PC-3 (cell line): ENCODE measurements around the gene SCIMP. TPM values are rescaled to one million over a fixed set of nuclear protein-coding genes. Genes with fewer than 3 reads are reported as not detected.

Experiments used
- ATAC-seq: fragments of 200-7000 bp; cut with Tn5 transposase; 2 replicates; pipeline ENCODE4 v1.9.1; 2020; ENCODE audit warnings: mild to moderate bottlenecking, moderate library complexity
- BruUV-seq: library from RNA; stranded (reverse); fragments of 400-500 nt; replicated peaks from 2 replicates; lab custom pipeline; 2021; lab: Mats Ljungman, UMichigan
- CTCF ChIA-PET: fragments of 300-600 bp; sonication (Branson Sonifier 250); formaldehyde crosslinking; loops from one replicate; lab custom pipeline; 2022; ENCODE audit warnings: antibody characterized with exemption; lab: Charles Lee
- POLR2A ChIA-PET: fragments of 300-600 bp; sonication (Branson Sonifier 250); formaldehyde crosslinking; loops from one replicate; lab custom pipeline; 2022; ENCODE audit warnings: antibody characterized with exemption; ENCODE audit not compliant: unreplicated experiment; lab: Charles Lee
- DNase-seq: peaks from one replicate; pipeline ENCODE4 v3.0.0-alpha.2; 2015
- H2AFZ ChIP-seq: fragments of 300-600 bp; sonication (generic); 2 replicates; pipeline ENCODE4 v1.6.0; 2016; ENCODE audit warnings: antibody characterized with exemption, low read length
- H3F3A ChIP-seq: fragments of 300-600 bp; sonication (generic); one replicate; pipeline ENCODE4 v1.6.0; 2017; ENCODE audit warnings: antibody characterized with exemption, low read length, control low read depth, mild to moderate bottlenecking; ENCODE audit not compliant: unreplicated experiment
- H3K27ac ChIP-seq: fragments of 300-600 bp; sonication (generic); 2 replicates; pipeline ENCODE4 v1.5.1; 2016; ENCODE audit warnings: mild to moderate bottlenecking, low read length
- H3K27me3 ChIP-seq: fragments of 300-600 bp; sonication (generic); 2 replicates; pipeline ENCODE4 v1.6.1; 2016; ENCODE audit warnings: low read length, mixed read lengths
- H3K36me3 ChIP-seq: fragments of 300-600 bp; sonication (generic); 2 replicates; pipeline ENCODE4 v1.6.1; 2016; ENCODE audit warnings: low read depth, mixed run types, low read length, mixed read lengths
- H3K4me1 ChIP-seq: fragments of 300-600 bp; sonication (generic); 2 replicates; pipeline ENCODE4 v1.5.1; 2016; ENCODE audit warnings: low read length; ENCODE audit not compliant: insufficient read depth
- H3K4me2 ChIP-seq: fragments of 300-600 bp; sonication (generic); 2 replicates; pipeline ENCODE4 v1.6.0; 2016; ENCODE audit warnings: low read length
- H3K4me3 ChIP-seq: fragments of 300-600 bp; sonication (generic); 2 replicates; pipeline ENCODE4 v1.5.1; 2016; ENCODE audit warnings: mild to moderate bottlenecking, low read length, mixed read lengths
- H3K79me2 ChIP-seq: fragments of 300-600 bp; sonication (generic); 2 replicates; pipeline ENCODE4 v1.6.1; 2017; ENCODE audit warnings: low read length, mixed read lengths
- H3K9ac ChIP-seq: fragments of 300-600 bp; sonication (generic); 2 replicates; pipeline ENCODE4 v1.6.0; 2016; ENCODE audit warnings: mild to moderate bottlenecking, low read length
- H3K9me2 ChIP-seq: fragments of 300-600 bp; sonication (generic); replicated peaks from 2 replicates; pipeline ENCODE4 v1.6.1; 2016; ENCODE audit warnings: mixed run types, low read length, mixed read lengths
- H3K9me3 ChIP-seq: fragments of 300-600 bp; sonication (generic); 2 replicates; pipeline ENCODE4 v1.6.1; 2016; ENCODE audit warnings: low read length, mixed read lengths
- H4K20me1 ChIP-seq: fragments of 300-600 bp; sonication (generic); 2 replicates; pipeline ENCODE4 v1.6.1; 2016; ENCODE audit warnings: low read length, mixed read lengths
- EZH2 ChIP-seq: fragments of 300-600 bp; sonication (generic); IDR thresholded peaks from one replicate; pipeline ENCODE4 v1.6.1; 2017; ENCODE audit warnings: antibody characterized with exemption, mild to moderate bottlenecking, low read length; ENCODE audit not compliant: unreplicated experiment
- EZH2phosphoT487 ChIP-seq: fragments of 300-600 bp; sonication (generic); IDR thresholded peaks from 2 replicates; pipeline ENCODE4 v1.6.1; 2018; ENCODE audit warnings: mild to moderate bottlenecking, antibody characterized with exemption, low read length, borderline replicate concordance
- intact Hi-C: fragments of 100-400 bp; cut with micrococcal nuclease; formaldehyde crosslinking; loops from 2 replicates; pipeline ENCODE4 v1.9.0; 2023
- total RNA-seq: library from RNA; depleted of rRNA; stranded (reverse); fragments of >200 nt; gene quantifications from 2 replicates; pipeline ENCODE4 v1.2.3, GENCODE V29; 2014
- TF ChIP-seq, protein P1 (sequence below): fragments of 300-600 bp; sonication (generic); conservative IDR thresholded peaks from 2 replicates; pipeline ENCODE4 v1.5.1; 2017; ENCODE audit warnings: antibody characterized with exemption, low read depth, mild to moderate bottlenecking, low read length

Gene SCIMP
- total RNA-seq, 1 experiment from 2014 or later: not detected

- ATAC-seq (peak; percentile 67), DNase-seq (peak; percentile 77)
- no TSS peak for BruUV-seq
- ChIA-PET POLR2A (no interaction called here), CTCF (interaction anchor here (0.6 kb wide), 1 partner anchor 133 kb away, joined by 3 read pairs; no protein-coding TSS in a partner anchor)
- Histone ChIP-seq H4K20me1 (no peaks in the 10 kb centered on the region), H3F3A (no peaks in the 10 kb centered on the region), H3K4me2 (no peak overlapping the region), H3K27ac (no peak overlapping the region), H3K36me3 (no peaks in the 10 kb centered on the region), H3K9me3 (no peaks in the 10 kb centered on the region), H3K4me1 (no peaks in the 10 kb centered on the region), H2AFZ (no peak overlapping the region), H3K9me2 (no peaks in the 10 kb centered on the region), H3K27me3 (no peaks in the 10 kb centered on the region), H3K4me3 (no peak overlapping the region), H3K79me2 (no peaks in the 10 kb centered on the region), H3K9ac (no peak overlapping the region)
- intact Hi-C loops: loop anchor here (1.0 kb wide), 1 partner anchor 58 kb away; no protein-coding TSS in a partner anchor
- no peak for TF ChIP-seq EZH2phosphoT487
- TF ChIP-seq, protein P1, sequence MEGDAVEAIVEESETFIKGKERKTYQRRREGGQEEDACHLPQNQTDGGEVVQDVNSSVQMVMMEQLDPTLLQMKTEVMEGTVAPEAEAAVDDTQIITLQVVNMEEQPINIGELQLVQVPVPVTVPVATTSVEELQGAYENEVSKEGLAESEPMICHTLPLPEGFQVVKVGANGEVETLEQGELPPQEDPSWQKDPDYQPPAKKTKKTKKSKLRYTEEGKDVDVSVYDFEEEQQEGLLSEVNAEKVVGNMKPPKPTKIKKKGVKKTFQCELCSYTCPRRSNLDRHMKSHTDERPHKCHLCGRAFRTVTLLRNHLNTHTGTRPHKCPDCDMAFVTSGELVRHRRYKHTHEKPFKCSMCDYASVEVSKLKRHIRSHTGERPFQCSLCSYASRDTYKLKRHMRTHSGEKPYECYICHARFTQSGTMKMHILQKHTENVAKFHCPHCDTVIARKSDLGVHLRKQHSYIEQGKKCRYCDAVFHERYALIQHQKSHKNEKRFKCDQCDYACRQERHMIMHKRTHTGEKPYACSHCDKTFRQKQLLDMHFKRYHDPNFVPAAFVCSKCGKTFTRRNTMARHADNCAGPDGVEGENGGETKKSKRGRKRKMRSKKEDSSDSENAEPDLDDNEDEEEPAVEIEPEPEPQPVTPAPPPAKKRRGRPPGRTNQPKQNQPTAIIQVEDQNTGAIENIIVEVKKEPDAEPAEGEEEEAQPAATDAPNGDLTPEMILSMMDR: peak; percentile 71
Observed at GRCh38 chr17:5249615-5250014, 15.0 kb upstream of the SCIMP start.

- no peak overlapping the region for H3K4me2 ChIP-seq
- H3K4me1 ChIP-seq: no peaks in the 10 kb centered on the region
- no TSS peak for BruUV-seq
- ATAC-seq: no peak
- no peaks in the 10 kb centered on the region for H3K9me3 ChIP-seq
- H3K4me3 ChIP-seq: no peak overlapping the region
- intact Hi-C loops: loop anchor here (1.0 kb wide), 1 partner anchor 58 kb away; no protein-coding TSS in a partner anchor
- DNase-seq: no peak
- H2AFZ ChIP-seq: no peak overlapping the region
- CTCF ChIA-PET: no interaction called here
- H4K20me1 ChIP-seq: no peaks in the 10 kb centered on the region
- no peaks in the 10 kb centered on the region for H3F3A ChIP-seq
- no peaks in the 10 kb centered on the region for H3K36me3 ChIP-seq
- H3K9ac ChIP-seq: no peak overlapping the region
- H3K9me2 ChIP-seq: no peaks in the 10 kb centered on the region
- POLR2A ChIA-PET: no interaction called here
- no peak overlapping the region for H3K27ac ChIP-seq
- no peaks in the 10 kb centered on the region for H3K27me3 ChIP-seq
- TF ChIP-seq, protein P1: no peak
- TF ChIP-seq EZH2phosphoT487: no peak
- TF ChIP-seq EZH2: no peak
- no peaks in the 10 kb centered on the region for H3K79me2 ChIP-seq
Observed at GRCh38 chr17:5248821-5249479, 14.3 kb upstream of the SCIMP start.

DNA sequence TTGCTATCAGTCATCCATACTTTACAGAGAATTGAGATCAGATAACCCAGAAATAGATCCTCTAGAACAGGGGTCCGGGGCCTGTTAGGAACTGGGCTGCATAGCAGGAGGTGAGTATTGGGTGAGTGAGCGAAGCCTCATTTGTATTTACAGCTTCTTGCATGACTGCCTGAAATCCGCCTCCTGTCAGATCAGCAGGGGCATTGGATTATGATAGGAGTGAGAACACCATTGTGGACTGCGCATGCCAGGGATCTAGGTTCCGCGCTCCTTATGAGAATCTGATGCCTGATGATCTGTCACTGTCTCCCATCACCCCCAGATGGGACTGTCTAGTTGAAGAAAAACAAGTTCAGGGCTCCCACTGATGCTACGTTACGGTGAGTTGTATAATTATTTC is 13.0 kb upstream of the SCIMP start:
- intact Hi-C loops: no loop called here
- BruUV-seq: no TSS peak

More for the DNA sequence above, 13.0 kb upstream of the SCIMP start:
- Histone ChIP-seq H3K79me2 (no peaks in the 10 kb centered on the region), H2AFZ (no peak overlapping the region), H3F3A (no peaks in the 10 kb centered on the region), H3K9ac (no peak overlapping the region), H3K27ac (no peak overlapping the region), H4K20me1 (no peaks in the 10 kb centered on the region), H3K27me3 (no peaks in the 10 kb centered on the region), H3K9me2 (no peaks in the 10 kb centered on the region), H3K36me3 (no peaks in the 10 kb centered on the region), H3K4me1 (no peaks in the 10 kb centered on the region), H3K4me2 (no peak overlapping the region), H3K9me3 (no peaks in the 10 kb centered on the region), H3K4me3 (no peak overlapping the region)
- TF ChIP-seq, protein P1: no peak
- TF ChIP-seq EZH2phosphoT487 (no peak), EZH2 (no peak)
- POLR2A ChIA-PET: no interaction called here
- ATAC-seq: no peak
- CTCF ChIA-PET: no interaction called here
- no peak for DNase-seq
